Stimulated activated CD4-positive, alpha-beta T cell treated with anti-CD3 and anti-CD28 coated beads, Interleukin-12 subunit alpha, Interleukin-12 subunit beta, amount 100 ng/mL, for 48 hours (primary cell): ENCODE data around the gene GABBR2.

Source experiments
- DNase-seq, 3 donors: peaks; one replicate each; pipeline ENCODE4 v3.0.0-alpha.2; 2020; ENCODE audit warnings: low read depth in 2 of 3, low spot score in 1 of 3

Gene GABBR2

GRCh38 chr9:98374385-98375051, 334.2 kb downstream of the GABBR2 start:
- DNase-seq = no peak

GRCh38 chr9:98373609-98374008, 335.1 kb downstream of the GABBR2 start:
- DNase-seq = no peak

GRCh38 chr9:98372077-98372836, 336.5 kb downstream of the GABBR2 start:
- DNase-seq = no peak

GRCh38 chr9:98370976-98371315, 337.8 kb downstream of the GABBR2 start:
- no peak for DNase-seq

GRCh38 chr9:98370300-98370975, 338.3 kb downstream of the GABBR2 start:
- no peak for DNase-seq

GRCh38 chr9:98369896-98370295, 338.8 kb downstream of the GABBR2 start:
- no peak for DNase-seq

- DNase-seq = no peak
These were observed 339.3 kb downstream of the GABBR2 start for GRCh38 chr9:98369471-98369870.

GRCh38 chr9:98369066-98369425, 339.7 kb downstream of the GABBR2 start:
- no peak for DNase-seq

- DNase-seq = no peak
These were observed 340.2 kb downstream of the GABBR2 start for GRCh38 chr9:98368366-98369065.

- no peak for DNase-seq
These were observed 340.8 kb downstream of the GABBR2 start for GRCh38 chr9:98367923-98368322.

GRCh38 chr9:98367371-98367900, 341.3 kb downstream of the GABBR2 start:
- no peak for DNase-seq

- no peak for DNase-seq
These were observed 343.0 kb downstream of the GABBR2 start for GRCh38 chr9:98365781-98366180.

- DNase-seq = peak in 2 of 3 donors; percentile 10 to 46
These were observed 343.5 kb downstream of the GABBR2 start for GRCh38 chr9:98365227-98365669.

GRCh38 chr9:98364086-98364485, 344.6 kb downstream of the GABBR2 start:
- no peak for DNase-seq

GRCh38 chr9:98363644-98364043, 345.1 kb downstream of the GABBR2 start:
- no peak for DNase-seq

- DNase-seq = no peak
These were observed 346.0 kb downstream of the GABBR2 start for GRCh38 chr9:98362624-98363252.

GRCh38 chr9:98361645-98362044, 347.1 kb downstream of the GABBR2 start:
- no peak for DNase-seq

- DNase-seq = no peak
These were observed 348.5 kb downstream of the GABBR2 start for GRCh38 chr9:98360176-98360708.

- DNase-seq = no peak
These were observed 349.2 kb downstream of the GABBR2 start for GRCh38 chr9:98359569-98359968.

GRCh38 chr9:98357921-98358535, 350.7 kb downstream of the GABBR2 start:
- DNase-seq = no peak
